ENCODE data around the gene ACTRT3.

DNA sequence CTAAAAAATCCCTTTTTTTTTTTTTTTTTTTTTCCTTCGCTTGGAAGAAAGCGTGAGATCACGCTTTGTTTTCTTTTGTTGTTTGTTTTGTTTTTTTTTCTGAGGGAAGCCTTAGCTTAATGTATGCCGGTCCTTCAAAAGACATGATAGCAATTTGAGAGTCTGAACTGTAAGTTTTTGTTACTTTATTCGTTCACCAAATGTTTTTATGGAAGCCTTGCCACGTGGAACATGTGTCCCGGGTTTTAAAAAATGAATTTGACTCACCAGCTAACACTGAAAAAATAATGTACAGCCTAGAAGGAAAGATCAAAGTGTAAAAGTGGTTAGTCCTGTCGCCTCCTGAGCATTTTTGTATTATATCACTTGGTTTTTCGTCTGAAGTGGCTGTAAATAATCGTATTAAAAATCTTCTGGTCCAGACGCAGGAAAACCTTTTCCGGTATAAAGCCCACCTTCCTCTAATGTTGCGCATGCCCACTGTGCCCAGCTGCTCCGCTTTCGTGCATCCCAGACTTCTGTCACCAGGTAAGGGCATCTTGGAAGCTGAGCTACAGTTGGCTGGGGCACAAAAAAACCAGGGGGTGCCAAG lies 3.0 kb upstream of the ACTRT3 start:
- TF ChIP-seq, protein P1, sequence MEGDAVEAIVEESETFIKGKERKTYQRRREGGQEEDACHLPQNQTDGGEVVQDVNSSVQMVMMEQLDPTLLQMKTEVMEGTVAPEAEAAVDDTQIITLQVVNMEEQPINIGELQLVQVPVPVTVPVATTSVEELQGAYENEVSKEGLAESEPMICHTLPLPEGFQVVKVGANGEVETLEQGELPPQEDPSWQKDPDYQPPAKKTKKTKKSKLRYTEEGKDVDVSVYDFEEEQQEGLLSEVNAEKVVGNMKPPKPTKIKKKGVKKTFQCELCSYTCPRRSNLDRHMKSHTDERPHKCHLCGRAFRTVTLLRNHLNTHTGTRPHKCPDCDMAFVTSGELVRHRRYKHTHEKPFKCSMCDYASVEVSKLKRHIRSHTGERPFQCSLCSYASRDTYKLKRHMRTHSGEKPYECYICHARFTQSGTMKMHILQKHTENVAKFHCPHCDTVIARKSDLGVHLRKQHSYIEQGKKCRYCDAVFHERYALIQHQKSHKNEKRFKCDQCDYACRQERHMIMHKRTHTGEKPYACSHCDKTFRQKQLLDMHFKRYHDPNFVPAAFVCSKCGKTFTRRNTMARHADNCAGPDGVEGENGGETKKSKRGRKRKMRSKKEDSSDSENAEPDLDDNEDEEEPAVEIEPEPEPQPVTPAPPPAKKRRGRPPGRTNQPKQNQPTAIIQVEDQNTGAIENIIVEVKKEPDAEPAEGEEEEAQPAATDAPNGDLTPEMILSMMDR (IDR thresholded peaks at IDR 0.05) = no peak
- TF ChIP-seq POLR2AphosphoS5 (IDR thresholded peaks at IDR 0.05) = no peak
